ENCODE data around the gene SLC44A5.
"Not testable (repeated sequence)": the region's sequence is repeated elsewhere in the genome, so short reads cannot be mapped to it uniquely, and the experiment has no call there.

DNA sequence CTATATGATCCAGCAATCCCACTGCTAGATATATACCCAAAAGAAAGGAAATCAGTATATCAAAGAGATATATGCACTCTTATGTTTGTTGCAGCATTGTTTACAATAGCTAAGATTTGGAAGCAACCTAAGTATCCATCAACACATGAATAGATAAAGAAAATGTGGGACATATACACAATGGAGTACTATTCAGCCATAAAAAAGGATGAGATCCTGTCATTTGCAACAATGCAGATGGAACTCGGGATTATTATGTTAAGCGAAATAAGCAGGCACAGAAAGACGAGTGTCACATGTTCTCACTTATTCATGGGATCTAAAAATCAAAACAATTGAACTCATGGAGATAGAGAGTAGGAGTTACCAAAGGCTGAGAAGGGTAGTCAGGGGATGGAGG, 17.5 kb downstream of the SLC44A5 start:
- TF ChIP-seq, protein P1, sequence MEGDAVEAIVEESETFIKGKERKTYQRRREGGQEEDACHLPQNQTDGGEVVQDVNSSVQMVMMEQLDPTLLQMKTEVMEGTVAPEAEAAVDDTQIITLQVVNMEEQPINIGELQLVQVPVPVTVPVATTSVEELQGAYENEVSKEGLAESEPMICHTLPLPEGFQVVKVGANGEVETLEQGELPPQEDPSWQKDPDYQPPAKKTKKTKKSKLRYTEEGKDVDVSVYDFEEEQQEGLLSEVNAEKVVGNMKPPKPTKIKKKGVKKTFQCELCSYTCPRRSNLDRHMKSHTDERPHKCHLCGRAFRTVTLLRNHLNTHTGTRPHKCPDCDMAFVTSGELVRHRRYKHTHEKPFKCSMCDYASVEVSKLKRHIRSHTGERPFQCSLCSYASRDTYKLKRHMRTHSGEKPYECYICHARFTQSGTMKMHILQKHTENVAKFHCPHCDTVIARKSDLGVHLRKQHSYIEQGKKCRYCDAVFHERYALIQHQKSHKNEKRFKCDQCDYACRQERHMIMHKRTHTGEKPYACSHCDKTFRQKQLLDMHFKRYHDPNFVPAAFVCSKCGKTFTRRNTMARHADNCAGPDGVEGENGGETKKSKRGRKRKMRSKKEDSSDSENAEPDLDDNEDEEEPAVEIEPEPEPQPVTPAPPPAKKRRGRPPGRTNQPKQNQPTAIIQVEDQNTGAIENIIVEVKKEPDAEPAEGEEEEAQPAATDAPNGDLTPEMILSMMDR (IDR thresholded peaks at IDR 0.05): not testable (repeated sequence)
- not testable (repeated sequence) for TF ChIP-seq POLR2A, POLR2AphosphoS5, EP300 (IDR thresholded peaks at IDR 0.05)

All from stomach (tissue), 4 donors.